HepG2 (cell line): ENCODE results near the gene ZBTB47.

Experiments used
- CTCF ChIP-seq: sonication (generic); formaldehyde crosslinking; IDR thresholded peaks from 2 replicates; pipeline ENCODE4 v1.5.0; 2020; ENCODE audit warnings: mild to moderate bottlenecking, missing genetic modification reagents, moderate library complexity
- FOSL2 ChIP-seq: sonication (generic); formaldehyde crosslinking; IDR thresholded peaks from 2 replicates; pipeline ENCODE4 v1.4.0; 2020; ENCODE audit warnings: missing genetic modification reagents
- FOXK2 ChIP-seq: fragments of 450-650 bp; IDR thresholded peaks from 2 replicates; pipeline ENCODE4 v1.6.1; 2016
- KIAA2018 ChIP-seq: sonication (generic); formaldehyde crosslinking; IDR thresholded peaks from 2 replicates; pipeline ENCODE4 v1.5.0; 2020; ENCODE audit warnings: mild to moderate bottlenecking, missing genetic modification reagents, borderline replicate concordance
- MAX ChIP-seq: IDR thresholded peaks from 2 replicates; pipeline ENCODE4 v1.6.1; 2012; ENCODE audit warnings: inconsistent platforms
- MXI1 ChIP-seq: IDR thresholded peaks from 3 replicates; pipeline ENCODE4 v1.6.1; 2012; ENCODE audit warnings: low read depth, low read length, inconsistent platforms, borderline replicate concordance
- NBN ChIP-seq: fragments of 450-650 bp; conservative IDR thresholded peaks from 2 replicates; pipeline ENCODE4 v1.6.1; 2017
- NR2C2 ChIP-seq: sonication (generic); formaldehyde crosslinking; IDR thresholded peaks from 2 replicates; pipeline ENCODE4 v1.4.0; 2020; ENCODE audit warnings: missing genetic modification reagents, mild to moderate bottlenecking, moderate library complexity, borderline replicate concordance
- RBFOX2 ChIP-seq: fragments of 200-400 bp; formaldehyde crosslinking; IDR thresholded peaks from 2 replicates; pipeline ENCODE4 v1.6.1; 2017; ENCODE audit warnings: low read depth, mild to moderate bottlenecking, low read length
- RFX1 ChIP-seq: fragments of 450-650 bp; IDR thresholded peaks from 2 replicates; pipeline ENCODE4 v1.6.1; 2017
- TAF1 ChIP-seq: sonication (generic); formaldehyde crosslinking; IDR thresholded peaks from 2 replicates; pipeline ENCODE4 v1.4.0; 2020; ENCODE audit warnings: missing genetic modification reagents
- YY1 ChIP-seq: IDR thresholded peaks from 2 replicates; pipeline ENCODE4 v1.6.1; 2011; ENCODE audit warnings: low read length, low read depth, moderate library complexity, mild to moderate bottlenecking; ENCODE audit not compliant: insufficient read depth, insufficient replicate concordance
- ZNF124 ChIP-seq: sonication (generic); formaldehyde crosslinking; IDR thresholded peaks from 2 replicates; pipeline ENCODE4 v1.4.0; 2020; ENCODE audit warnings: missing genetic modification reagents
- ZNF770 ChIP-seq: sonication (generic); formaldehyde crosslinking; IDR thresholded peaks from 2 replicates; pipeline ENCODE4 v1.5.0; 2020; ENCODE audit warnings: mild to moderate bottlenecking, missing genetic modification reagents

GRCh38 chr3:42651248-42652091 lies 2.0 kb upstream of the ZBTB47 start:
- TF ChIP-seq NBN, result no peak
- TF ChIP-seq ZNF124 (CRISPR knock-in tag), result no peak
- no peak for TF ChIP-seq MAX
- no peak for TF ChIP-seq NR2C2 (CRISPR knock-in tag)
- TF ChIP-seq CTCF (CRISPR knock-in tag), result no peak
- no peak for TF ChIP-seq TAF1
- TF ChIP-seq FOSL2, result no peak
- no peak for TF ChIP-seq ZNF770 (CRISPR knock-in tag)
- TF ChIP-seq FOXK2, result no peak
- TF ChIP-seq KIAA2018, result no peak
- TF ChIP-seq MXI1, result no peak
- TF ChIP-seq RFX1, result no peak
- no peak for TF ChIP-seq RBFOX2
- no peak for TF ChIP-seq YY1
